ENCODE measurements around the gene SEC11C.

Gene SEC11C

DNA sequence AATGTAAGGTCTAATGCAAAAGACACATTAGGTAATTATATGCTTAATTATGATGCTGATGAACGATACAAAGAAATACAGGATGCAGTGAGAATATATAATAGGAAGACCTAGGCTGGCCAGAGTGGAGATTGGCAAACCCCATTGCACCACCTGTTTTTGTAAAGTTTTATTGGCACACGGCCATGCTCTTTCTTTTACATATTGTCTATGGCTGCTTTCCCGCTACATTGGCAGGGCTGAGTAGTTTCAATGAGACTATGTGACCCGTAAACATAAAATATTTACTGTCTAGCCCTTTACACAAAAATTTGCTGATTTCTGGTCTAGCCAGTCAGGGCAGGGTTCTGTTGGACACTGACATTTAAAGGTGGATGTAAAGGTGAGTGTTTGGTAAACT lies 5.4 kb downstream of the SEC11C start:
- no peak for DNase-seq

DNA sequence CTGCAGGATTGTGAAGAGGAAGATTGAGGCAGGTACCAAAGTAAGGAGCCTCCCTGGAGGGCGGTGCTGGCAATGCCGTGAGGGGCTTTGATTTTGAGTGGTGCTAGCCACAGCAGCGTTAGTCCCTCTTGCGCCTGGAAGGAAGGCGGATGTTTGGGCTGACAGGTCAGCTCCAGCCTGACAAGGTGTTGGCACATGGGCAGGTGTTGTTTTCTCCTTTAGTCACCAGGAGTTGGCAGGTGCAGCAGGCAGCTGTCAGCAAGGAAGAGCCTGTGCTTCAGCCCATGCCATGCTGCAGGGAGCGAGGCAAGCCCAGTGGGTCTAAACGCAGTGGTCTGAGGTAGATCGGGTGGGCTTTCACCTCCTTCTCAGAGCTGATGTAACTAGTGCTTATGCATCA lies 8.5 kb downstream of the SEC11C start:
- no peak for DNase-seq

DNA sequence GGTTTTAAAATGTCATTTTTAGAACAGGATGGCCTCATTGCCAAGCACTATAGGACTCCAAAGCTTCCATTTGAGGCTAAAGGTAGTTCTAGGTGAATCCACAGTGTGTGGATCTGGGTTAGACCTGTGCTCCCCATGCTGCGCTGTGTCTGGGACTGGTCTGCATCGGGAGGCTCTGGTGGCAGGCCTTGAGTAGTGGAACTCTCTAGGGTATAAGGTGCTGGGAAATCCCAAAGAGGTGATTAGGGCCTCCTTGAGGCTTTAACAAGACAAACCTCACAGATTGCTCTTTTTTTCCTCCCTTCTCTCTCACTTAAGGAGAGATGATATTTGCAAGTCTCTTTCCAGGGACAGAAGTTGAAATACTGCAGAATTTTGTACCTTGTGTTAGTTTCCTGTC lies 9.3 kb downstream of the SEC11C start:
- DNase-seq, result no peak

DNA sequence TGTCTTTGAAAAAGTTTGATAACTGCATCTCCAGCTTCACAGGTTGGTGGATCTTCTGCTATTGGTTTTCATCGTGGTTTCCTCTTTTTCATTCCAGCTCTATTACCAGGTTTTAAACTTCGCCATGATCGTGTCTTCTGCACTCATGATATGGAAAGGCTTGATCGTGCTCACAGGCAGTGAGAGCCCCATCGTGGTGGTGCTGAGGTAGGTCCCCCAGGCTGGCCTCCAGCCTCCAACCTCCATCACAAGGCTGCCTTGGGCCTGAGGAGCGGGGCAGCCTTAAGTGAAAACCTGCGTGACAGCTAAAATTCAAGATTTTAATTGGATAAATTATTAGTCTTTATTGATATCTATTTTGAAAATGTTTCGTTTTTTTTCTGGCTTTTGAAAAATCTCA lies 9.7 kb downstream of the SEC11C start:
- DNase-seq, result no peak

DNA sequence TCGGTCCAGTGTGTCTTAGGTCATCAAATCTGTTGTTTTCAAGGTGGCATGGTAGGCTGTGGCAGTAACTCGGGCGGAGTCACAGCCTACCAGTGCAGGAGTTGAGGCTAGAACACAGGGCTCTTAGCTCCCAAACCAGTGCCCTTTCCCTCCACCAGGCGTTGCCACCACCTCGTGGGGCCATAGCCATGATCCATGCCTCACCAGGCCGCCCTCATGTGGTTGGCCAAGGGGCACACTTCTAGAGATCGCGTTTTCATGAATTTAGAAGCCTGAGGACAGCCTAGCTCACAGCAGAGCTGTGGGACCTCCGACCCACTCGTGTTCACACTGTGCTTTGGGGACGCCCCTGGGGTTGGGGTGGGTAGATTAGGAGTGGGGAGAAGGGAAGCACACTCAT lies 10.6 kb downstream of the SEC11C start:
- DNase-seq, result no peak

DNA sequence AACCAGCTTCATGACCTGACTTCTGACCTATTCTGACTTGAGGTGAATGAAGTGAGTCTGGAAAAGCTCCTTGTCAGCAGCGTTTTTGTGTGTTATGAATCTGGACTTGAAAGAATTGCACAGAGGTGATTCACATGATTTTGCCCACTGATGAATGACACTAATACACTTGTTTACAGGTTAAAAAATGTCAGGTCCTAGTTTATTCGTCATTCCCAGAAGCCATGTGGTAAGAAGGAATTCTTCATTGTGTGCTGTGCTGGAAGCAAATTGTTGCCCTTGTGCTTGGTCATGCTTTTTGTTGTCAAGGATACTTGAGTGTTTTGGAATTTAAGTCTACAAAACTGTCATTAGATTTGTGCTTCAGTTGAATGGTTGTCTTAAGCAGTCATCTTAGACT lies 15.5 kb downstream of the SEC11C start:
- DNase-seq, result no peak

DNA sequence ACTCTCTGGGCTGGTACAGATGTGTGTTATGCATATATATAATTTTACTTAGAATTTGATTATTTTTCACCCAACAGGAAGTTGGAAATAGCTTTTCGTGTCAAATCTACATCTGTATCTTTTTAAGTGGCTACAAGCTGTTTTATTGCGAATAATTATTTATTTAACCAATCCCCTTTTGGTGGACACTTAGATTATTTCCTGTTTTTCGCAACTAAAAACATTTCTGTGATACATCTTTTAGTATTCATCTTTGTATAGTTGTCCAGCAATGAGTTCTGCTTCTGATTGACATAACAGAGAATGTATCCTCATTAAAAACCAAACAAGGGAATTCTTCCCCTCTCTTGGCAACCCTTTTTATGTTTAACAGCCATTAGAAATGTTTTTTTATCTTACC lies 16.6 kb downstream of the SEC11C start:
- no peak for DNase-seq

DNA sequence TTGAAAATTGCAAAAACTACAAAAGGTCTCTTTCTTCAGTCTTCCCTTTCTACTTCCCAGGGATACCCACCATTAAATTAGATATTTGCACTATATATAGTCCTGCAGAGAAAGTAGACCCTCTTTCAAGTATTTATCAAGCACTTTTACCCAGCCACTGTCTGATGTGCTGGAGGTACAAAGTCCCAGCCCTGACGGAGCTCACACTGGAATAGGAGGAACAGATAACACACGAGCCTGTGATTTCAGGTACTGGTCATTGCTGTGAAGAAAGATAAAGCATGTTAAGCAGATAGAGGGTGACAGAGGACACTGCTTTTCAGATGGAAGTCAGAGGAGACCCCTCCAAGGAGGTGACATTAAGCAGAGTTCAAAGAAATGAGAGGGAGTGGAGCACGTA lies 19.6 kb downstream of the SEC11C start:
- DNase-seq, result no peak

DNA sequence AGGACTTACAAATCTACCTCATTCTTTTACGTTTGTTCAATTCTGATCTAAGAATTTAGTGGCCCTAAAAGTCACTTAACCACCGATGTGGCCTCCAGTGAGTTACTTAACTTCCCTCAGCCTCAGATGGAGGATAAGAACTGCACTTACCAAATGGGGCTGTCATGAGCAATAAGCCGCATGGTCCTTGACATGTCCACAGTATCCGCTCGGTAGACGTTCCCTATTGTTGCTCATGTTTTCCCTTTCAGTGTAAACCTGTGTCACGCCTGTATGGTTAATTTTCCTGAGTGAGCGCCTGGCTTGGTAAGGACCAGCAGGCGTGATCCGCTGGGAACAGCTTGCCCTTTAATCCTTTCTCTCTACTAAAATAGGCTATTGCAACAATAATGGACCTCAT lies 20.3 kb downstream of the SEC11C start:
- no peak for DNase-seq

DNA sequence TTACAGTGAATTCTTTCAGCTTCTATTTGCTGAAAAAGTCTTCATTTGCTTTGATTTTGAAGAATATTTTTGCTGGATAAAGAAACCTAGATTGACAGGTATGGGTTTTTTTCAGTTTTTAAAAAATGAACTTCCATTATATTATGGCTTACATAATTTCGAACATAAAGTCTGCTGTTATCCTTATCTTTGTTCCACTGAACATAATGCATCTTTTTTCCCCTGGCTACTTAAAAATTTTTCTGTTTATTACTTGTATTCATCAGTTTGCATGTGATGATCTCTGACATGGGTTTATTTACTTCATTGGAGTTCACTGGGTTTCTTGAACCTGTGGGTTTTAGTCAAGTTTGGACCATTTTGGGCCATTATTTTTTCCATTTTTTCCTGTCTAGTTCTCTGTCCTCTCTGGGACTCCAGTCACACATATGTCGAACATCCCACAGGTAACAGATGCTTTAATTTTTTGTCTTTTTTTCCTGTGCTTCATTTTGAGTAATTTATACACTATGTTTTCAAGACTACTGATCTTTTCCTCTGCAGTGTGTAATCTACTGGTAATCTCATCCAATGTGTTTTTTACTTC lies 33.1 kb downstream of the SEC11C start:
- DNase-seq, result no peak

DNA sequence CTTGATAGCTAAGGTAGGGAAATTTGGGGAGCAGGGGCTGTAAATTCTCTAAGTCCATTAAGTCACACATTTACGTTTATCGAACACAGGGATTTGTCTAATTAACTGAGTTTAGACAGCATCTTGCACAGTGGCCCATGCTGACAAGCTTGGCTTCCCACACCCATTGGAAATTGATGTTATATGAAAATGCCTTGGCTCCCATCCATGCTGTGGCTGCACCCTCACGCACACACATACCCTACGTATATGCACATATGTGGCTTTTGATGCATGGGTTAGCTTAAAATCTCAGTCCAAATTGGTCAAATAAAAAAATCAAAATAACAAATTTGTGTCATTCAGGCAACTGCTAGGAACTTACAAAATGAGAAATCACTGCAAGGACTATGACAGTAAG lies 37.8 kb downstream of the SEC11C start:
- DNase-seq, result no peak

DNA sequence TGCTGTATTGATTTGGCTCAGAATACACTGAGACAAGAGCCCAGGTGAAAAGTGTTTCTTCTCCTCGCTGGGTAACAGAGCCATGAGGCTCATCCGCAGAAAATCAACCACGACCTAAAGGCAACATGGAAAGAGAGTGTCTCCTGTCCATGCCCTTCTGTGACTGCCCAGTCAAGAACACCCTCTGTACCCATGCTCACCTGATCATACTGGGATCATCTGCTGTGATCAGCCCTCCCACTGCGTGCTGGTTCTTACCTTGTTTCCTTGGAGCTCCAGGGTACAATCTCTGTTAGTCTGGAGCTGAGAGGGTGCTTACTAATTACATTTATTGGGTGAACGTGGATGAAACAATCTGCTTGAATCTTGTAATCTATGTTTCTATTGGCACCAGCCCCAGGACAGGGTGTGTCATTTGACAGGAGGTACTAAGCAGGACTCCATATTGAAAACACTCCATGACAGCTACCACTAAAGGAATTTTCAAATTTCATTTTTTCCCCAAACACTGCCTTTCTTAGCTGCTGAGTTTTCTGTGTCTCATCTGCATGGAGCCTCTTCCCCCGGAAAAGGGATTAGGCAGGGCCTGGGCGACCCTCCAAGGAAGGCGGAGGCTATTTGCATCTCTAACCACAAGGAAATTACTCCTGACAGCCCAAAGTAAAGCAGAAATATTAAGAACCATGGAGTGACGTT lies 40.6 kb downstream of the SEC11C start:
- no peak for DNase-seq

DNA sequence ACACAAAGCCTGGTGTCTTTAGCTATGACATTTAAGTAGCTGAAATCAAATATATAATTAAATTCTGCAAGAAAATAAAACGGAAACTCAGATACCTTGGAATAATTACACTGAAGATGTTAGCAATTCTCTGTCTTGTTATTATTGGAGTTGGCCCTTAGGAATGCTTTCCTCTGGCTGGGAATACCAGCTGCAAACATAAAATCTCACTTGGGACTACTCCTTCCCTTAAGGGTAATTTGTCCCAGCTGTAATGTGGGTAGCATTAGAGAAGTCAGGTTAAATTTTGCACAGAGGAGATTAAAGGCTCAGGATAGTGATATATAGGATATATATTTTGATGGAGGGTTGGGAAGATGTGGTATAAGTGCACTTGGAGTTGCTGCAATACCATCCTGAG lies 43.0 kb downstream of the SEC11C start:
- DNase-seq, result no peak

DNA sequence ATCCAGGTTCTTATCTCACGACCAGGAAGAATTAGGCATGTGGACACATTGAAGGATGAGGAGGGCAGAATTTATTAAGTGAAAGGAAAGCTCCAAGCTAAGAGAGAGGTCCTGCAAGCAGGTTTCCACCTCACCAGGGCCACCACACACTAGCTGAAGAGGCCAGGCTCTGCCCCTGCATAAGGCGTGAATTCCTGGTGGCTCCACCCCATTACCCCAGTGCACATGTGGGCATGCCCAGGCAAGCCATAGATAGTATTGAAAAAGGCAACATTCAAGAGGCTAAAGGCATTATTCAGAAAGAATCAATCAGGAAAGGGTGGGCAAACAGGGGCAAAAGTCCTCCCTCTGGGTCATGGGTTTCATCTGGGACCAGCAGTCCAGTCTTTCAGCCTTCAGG lies 49.3 kb downstream of the SEC11C start:
- DNase-seq, result no peak

DNA sequence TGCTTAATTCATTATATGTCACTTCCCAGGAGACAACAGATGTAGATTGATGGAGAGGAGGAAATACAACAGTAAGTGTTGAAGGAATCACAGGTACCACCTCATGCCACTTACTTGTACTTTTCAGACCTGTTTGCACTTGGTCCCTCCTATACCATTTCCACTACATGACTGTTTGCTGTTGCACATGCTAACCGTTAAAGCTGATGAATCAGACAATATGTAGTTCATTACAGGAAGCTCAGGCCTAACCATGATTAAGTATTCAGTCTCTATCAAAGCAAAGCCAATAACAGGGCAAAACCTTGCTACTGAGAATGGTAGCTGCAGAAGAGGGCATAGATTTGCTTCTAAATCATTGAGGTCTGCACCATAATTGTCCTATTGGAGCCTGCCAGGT lies 50.1 kb downstream of the SEC11C start:
- DNase-seq, result no peak

DNA sequence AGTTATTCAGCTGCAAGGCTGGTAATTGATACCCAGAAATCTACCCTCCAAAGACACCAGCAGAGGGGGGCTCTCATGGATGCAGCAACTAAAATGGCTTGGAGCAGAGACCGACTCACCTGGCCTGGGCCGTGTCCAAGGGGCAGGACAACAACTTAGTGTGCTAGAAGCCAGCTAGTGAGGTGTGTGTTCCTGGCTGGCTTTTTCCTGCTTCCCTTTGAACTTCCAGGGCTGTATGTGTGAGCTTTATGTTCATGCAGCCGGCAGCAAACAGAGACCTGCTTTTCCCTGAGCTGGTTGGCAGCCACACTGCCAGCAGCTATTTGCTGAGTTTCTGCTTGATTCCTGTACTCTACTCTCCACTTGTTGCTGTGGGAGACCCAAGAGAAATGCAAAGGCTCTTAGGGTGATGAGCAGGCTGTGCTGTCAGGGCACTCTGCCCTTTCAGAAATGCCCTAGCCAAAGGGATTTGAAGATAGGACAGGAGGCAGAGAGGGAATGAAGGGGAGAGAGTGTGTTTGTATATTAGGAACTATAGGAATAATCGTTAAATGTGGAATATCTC lies 56.6 kb downstream of the SEC11C start:
- no peak for DNase-seq

DNA sequence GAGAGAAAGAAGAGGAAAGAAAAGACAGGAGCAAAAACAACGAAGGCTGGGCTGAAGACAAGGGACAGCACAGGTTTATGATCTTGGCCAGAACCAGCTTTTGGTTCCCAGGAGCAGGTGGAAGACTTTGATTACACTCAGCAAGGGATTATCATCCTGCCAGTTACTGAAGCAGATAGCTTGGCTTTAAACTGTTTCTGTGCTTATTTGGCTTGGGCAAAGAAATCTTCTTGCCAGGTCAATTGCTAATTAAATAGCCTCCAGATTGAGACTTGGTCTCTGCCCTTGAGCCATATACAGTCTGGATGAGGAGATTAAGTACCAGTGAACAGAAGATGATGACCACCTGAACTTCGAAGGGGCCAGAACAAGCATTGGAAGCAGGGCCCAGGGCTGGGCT lies 58.0 kb downstream of the SEC11C start:
- DNase-seq, result no peak

DNA sequence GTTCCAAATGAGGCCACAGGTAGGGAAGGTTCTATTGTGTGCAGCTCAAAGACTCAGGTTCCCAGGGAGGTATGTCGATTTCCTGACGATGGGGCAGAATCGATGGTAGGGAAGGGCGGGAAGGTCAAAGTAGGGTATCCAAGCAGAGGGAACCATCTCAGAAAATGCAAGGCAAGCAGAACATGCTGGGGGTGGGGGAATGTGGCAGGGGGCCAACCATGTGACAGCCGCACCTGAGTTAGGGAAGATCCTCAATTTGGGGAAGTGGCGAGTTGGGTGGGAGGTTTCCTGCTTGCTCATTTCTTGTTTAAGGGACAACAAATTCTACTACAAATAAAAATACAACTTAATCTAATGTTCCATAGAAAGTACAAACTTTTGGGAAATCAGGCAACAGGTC lies 58.5 kb downstream of the SEC11C start:
- DNase-seq, result no peak

DNA sequence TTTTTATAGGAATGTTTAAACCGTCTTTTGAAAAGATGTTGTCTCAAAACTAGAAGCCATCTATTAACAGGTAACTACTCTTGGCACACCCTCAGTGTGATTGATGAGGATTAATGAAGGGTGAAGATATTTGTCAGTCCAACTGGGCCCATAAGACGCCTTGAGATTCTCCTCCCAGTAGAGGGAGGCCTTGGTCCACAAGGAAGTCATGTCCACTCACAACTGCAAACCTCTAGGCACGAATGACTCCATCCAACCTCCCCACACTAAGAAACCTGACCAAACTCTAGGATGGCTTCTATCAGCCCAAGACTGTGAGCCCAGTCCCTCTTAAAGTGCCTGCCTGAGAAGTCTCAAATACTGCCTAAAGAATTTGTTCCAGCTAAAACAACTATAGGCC lies 61.1 kb downstream of the SEC11C start:
- no peak for DNase-seq

DNA sequence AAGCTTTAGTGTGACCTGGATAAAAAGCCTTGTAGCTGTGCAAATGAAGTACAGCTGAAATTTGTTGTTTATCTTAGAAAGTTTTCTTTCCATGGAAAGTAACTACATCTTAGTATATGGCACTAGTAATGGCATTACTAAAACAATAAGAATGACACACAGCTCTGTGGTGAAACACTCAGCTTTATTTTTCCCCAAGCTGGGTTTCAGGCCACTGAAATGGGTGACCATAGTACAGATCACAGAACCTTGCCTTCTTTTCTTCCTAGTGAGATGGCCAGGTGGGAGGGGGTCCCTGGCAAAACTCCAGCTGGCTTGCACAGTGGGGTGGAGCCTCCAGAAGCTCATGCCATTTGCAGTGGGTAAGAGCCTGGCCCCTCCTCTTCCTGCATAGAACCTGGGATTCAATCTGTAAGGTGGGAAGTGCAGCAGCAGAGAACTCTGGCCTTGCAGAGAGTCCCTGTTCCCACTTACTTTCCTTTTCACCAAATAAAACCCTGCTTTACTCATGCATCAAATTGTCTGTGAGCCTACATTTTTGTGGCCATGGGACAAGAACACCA lies 62.7 kb downstream of the SEC11C start:
- no peak for DNase-seq

DNA sequence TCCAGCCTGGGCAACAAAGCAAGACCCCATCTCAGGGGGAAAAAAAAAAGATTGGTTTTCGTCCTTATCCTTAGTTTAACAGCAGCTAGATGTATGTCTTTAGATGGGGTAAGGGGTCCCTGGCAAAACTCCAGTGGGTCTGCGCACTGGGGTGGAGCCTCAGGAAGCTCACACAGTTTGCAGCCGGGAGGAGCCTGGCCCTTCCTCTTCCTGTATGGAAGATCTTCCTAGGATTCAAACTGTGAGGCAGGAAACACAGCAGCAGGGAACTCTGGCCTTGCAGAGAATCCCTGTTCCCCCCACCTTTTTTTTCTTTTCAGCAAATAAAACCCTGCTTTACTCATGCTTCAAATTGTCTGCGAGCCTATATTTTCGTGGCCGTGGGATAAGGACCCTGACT lies 67.8 kb downstream of the SEC11C start:
- no peak for DNase-seq
